Stimulated activated CD8-positive, alpha-beta memory T cell treated with anti-CD3 and anti-CD28 coated beads, Interleukin-7, amount 100 ng/mL, for 48 hours (primary cell): ENCODE data around the gene CRLF1.

Source experiments
- DNase-seq, 2 donors: peaks; one replicate each; pipeline ENCODE4 v3.0.0-alpha.2; 2020; ENCODE audit warnings: low read depth in 1 of 2; ENCODE audit errors: extremely low read depth in 1 of 2

CRLF1 gene

DNA sequence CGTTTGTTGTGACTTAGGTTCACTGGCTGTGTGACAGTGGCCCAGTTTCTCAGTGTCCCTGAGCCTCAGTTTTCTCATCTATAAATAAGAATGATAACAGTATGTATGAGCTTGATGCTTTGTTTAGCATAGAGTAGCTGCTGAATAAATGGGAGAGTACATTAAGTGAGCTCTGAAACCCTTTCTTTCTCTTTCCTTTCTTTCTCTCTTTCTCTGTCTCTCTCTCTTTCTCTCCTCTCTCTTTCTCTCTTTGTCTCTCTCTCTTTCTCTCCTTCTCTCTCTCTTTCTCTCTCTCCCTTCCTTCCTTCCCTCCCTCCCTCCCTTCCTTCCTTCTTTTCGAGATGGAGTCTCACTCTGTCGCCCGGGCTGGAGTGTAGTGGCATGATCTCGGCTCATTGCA lies 46.9 kb downstream of the CRLF1 start:
- no peak for DNase-seq

- DNase-seq: no peak
Measured at GRCh38 chr19:18558604-18559003, 48.0 kb downstream of the CRLF1 start.

- DNase-seq: no peak
Measured at GRCh38 chr19:18558202-18558555, 48.4 kb downstream of the CRLF1 start.

GRCh38 chr19:18557411-18558201 lies 49.0 kb downstream of the CRLF1 start, which contains the start of gene KXD1:
KXD1 (plus strand) TSS chr19:18557870; CDS start chr19:18562057, 4,187 bp downstream.
- peak; percentile 95 to 99 for DNase-seq

DNA sequence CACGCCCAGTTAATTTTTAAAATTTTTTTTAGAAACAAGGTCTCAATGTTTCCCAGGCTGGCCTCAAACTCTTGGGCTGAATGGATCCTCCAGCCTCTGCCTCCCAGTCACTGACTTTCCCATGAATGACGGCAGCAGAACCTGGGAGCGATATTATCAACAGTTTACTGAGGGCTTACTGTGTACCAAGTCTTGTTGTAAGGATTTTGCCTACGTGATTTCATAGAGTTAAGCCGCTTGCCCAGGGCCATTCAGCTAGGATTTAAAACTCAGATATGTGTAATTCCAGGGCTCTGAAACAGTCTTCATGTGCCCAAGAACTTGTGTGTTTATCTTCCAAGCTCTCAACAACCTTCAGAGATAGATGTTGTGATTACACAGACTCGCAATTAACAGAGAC lies 55.0 kb downstream of the CRLF1 start:
- DNase-seq: no peak

- peak in 1 of 2 donors; percentile 72 for DNase-seq
Measured at GRCh38 chr19:18543814-18544475, 62.7 kb downstream of the CRLF1 start.
